ENCODE measurements around the gene SPTBN2.
A peak's percentile ranks its signal among the peaks of the same experiment; 100 is the strongest.

SPTBN2 gene

DNA sequence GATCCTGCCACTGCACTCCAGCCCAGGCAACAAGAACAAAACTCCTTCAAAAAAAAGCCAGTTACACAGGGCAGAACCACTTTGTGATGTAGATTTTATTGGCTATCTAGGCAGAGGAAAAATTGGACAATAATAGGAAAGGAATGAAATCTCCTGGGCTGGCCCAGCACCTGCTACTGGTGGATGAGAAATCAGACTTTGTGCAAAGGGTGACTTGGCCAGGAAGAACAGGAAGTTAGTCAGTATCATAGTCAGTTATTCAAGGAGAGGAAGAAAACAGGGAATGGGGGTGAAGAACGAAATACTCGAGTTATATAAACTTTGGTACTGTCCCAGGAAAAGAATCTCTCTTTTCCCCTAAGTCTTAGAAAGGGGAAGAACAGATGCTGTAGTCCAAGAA lies 11.0 kb upstream of the SPTBN2 start:
- no peak overlapping the region for H3K27ac ChIP-seq (replicated peaks)

DNA sequence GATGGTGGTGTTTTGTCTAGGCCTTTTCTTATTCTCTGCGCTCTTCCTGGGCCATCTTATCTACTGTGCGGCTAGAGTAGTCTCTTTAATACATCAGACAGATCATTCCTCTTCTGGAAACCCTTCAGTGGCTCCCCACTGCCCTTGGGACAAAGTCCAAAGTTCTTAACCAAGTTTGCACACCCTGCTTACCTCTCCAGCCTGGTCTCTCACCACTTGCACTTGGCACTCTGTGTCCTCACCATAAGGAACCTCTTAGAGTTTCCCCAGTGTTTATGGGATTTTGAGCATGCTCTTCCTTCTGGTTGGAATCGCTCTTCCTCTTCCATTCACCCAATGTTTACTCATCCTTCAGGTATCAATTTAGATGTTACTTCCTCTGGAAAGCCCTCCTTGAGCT lies 5.2 kb upstream of the SPTBN2 start:
- Histone ChIP-seq H3K4me3 (replicated peaks; ENCODE audit: insufficient read depth, low read length) (no peak overlapping the region), H3K27ac (replicated peaks) (no peak overlapping the region), H3K27me3 (ENCODE audit: insufficient read depth, poor library complexity, severe bottlenecking) (peaks cover 32% of the 10 kb centered on the region)
- TF ChIP-seq SPI1 (IDR thresholded peaks at IDR 0.05; ENCODE audit: borderline replicate concordance, low read depth) = no peak
- TF ChIP-seq, protein P1, sequence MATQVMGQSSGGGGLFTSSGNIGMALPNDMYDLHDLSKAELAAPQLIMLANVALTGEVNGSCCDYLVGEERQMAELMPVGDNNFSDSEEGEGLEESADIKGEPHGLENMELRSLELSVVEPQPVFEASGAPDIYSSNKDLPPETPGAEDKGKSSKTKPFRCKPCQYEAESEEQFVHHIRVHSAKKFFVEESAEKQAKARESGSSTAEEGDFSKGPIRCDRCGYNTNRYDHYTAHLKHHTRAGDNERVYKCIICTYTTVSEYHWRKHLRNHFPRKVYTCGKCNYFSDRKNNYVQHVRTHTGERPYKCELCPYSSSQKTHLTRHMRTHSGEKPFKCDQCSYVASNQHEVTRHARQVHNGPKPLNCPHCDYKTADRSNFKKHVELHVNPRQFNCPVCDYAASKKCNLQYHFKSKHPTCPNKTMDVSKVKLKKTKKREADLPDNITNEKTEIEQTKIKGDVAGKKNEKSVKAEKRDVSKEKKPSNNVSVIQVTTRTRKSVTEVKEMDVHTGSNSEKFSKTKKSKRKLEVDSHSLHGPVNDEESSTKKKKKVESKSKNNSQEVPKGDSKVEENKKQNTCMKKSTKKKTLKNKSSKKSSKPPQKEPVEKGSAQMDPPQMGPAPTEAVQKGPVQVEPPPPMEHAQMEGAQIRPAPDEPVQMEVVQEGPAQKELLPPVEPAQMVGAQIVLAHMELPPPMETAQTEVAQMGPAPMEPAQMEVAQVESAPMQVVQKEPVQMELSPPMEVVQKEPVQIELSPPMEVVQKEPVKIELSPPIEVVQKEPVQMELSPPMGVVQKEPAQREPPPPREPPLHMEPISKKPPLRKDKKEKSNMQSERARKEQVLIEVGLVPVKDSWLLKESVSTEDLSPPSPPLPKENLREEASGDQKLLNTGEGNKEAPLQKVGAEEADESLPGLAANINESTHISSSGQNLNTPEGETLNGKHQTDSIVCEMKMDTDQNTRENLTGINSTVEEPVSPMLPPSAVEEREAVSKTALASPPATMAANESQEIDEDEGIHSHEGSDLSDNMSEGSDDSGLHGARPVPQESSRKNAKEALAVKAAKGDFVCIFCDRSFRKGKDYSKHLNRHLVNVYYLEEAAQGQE (IDR thresholded peaks at IDR 0.05; ENCODE audit: insufficient replicate concordance, low read depth) = no peak
- TF ChIP-seq, protein P2, sequence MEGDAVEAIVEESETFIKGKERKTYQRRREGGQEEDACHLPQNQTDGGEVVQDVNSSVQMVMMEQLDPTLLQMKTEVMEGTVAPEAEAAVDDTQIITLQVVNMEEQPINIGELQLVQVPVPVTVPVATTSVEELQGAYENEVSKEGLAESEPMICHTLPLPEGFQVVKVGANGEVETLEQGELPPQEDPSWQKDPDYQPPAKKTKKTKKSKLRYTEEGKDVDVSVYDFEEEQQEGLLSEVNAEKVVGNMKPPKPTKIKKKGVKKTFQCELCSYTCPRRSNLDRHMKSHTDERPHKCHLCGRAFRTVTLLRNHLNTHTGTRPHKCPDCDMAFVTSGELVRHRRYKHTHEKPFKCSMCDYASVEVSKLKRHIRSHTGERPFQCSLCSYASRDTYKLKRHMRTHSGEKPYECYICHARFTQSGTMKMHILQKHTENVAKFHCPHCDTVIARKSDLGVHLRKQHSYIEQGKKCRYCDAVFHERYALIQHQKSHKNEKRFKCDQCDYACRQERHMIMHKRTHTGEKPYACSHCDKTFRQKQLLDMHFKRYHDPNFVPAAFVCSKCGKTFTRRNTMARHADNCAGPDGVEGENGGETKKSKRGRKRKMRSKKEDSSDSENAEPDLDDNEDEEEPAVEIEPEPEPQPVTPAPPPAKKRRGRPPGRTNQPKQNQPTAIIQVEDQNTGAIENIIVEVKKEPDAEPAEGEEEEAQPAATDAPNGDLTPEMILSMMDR (IDR thresholded peaks at IDR 0.05; ENCODE audit: insufficient read depth, low read length) = no peak
- no peak for DNase-seq (ENCODE audit: low read depth in 1 of 2, low spot score in 1 of 2)

More for the DNA sequence above, 11.0 kb upstream of the SPTBN2 start:
- Histone ChIP-seq H3K27me3 (ENCODE audit: insufficient read depth, poor library complexity, severe bottlenecking) (no peaks in the 10 kb centered on the region), H3K4me3 (replicated peaks; ENCODE audit: insufficient read depth, low read length) (no peak overlapping the region)
- TF ChIP-seq GABPA (IDR thresholded peaks at IDR 0.05; ENCODE audit: low read depth) (no peak), POLR2AphosphoS5 (IDR thresholded peaks at IDR 0.05; ENCODE audit: low read depth) (no peak), SPI1 (IDR thresholded peaks at IDR 0.05; ENCODE audit: borderline replicate concordance, low read depth) (no peak)
- TF ChIP-seq, protein P2 (IDR thresholded peaks at IDR 0.05; ENCODE audit: insufficient read depth, low read length) = no peak
- TF ChIP-seq, protein P1 (IDR thresholded peaks at IDR 0.05; ENCODE audit: insufficient replicate concordance, low read depth) = no peak
- DNase-seq (ENCODE audit: low read depth in 1 of 2, low spot score in 1 of 2) = no peak

DNA sequence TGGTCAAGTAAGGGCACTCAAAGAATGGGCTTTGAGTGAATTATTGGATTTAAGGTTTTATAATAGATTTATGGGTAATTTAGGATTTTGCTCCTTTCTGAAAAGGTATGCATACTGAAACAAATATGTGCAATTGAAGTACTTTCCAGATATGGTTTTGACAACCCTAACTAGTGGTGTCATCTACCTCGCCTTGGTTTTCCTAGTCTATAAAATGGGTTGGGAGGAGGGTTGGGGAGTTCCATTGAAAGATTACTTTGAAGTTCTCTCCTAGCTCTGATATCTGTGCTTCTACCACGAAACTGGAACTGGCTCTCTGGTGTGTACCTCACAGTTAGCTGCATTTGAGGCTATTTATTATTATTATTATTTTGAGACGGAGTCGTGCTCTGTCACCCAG lies 431 bp upstream of the SPTBN2 start:
- no peak for DNase-seq (ENCODE audit: low read depth in 1 of 2, low spot score in 1 of 2)
- TF ChIP-seq, protein P2 (IDR thresholded peaks at IDR 0.05; ENCODE audit: insufficient read depth, low read length) = no peak
- TF ChIP-seq POLR2AphosphoS5 (IDR thresholded peaks at IDR 0.05; ENCODE audit: low read depth) = no peak
- TF ChIP-seq SPI1 (IDR thresholded peaks at IDR 0.05; ENCODE audit: borderline replicate concordance, low read depth) = no peak
- peaks cover 66% of the 10 kb centered on the region for H3K27me3 ChIP-seq (ENCODE audit: insufficient read depth, poor library complexity, severe bottlenecking)
- no peak overlapping the region for H3K4me3 ChIP-seq (replicated peaks; ENCODE audit: insufficient read depth, low read length)
- H3K27ac ChIP-seq (replicated peaks) = no peak overlapping the region

DNA sequence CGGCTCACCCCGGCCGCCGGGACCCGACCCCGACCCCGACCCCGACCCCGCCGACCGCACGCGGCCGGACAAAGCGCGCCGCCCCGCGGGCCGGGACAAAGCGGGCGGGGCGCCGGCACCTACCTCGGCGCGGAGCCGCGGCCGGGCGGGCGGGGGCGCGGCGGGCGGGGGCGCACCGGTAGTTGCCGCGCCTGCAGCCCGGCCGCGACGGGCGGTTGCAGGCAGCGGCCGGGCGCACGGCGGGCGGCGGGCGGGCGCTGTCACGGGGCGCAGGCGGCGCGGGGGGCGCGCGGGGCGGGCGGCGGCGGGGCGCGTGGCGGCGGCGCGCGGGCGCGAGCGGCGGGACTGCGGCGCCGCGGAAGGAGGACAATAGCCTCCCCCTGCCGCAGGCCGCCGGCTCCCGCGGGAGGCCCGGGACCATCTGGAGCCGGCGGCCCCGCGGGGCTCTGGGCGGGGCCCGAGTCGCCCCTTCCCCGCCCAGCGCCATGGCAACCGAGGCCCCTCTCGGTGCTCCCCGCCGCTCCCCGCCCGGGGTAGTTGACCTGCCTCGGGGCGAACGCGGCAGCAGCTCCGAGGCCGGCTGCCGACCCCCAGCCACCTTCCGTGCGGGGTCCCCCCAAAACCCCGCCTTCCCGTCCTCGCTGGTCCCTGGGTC lies 851 bp downstream of the SPTBN2 start:
- TF ChIP-seq GABPA (IDR thresholded peaks at IDR 0.05; ENCODE audit: low read depth) = no peak
- TF ChIP-seq, protein P1 (IDR thresholded peaks at IDR 0.05; ENCODE audit: insufficient replicate concordance, low read depth) = no peak
- no peak for TF ChIP-seq SPI1 (IDR thresholded peaks at IDR 0.05; ENCODE audit: borderline replicate concordance, low read depth)
- TF ChIP-seq, protein P2 (IDR thresholded peaks at IDR 0.05; ENCODE audit: insufficient read depth, low read length) = no peak
- TF ChIP-seq POLR2AphosphoS5 (IDR thresholded peaks at IDR 0.05; ENCODE audit: low read depth) = no peak
- no peak for DNase-seq (ENCODE audit: low read depth in 1 of 2, low spot score in 1 of 2)
- H3K4me3 ChIP-seq (replicated peaks; ENCODE audit: insufficient read depth, low read length) = 0 out of 2 replicates have a peak overlapping the region, but pooled peaks have one; percentile 6
- H3K27ac ChIP-seq (replicated peaks) = no peak overlapping the region
- H3K27me3 ChIP-seq (ENCODE audit: insufficient read depth, poor library complexity, severe bottlenecking) = peaks cover 63% of the 10 kb centered on the region

All from HL-60 (cell line).